KMS-11 (cell line): ENCODE data around the gene GREB1L.
A peak's percentile ranks its signal among the peaks of the same experiment; 100 is the strongest.

Source experiments
- H2AFZ ChIP-seq: fragments of 200-600 bp; sonication (generic); 2 replicates; pipeline ENCODE4 v1.6.1; 2016; ENCODE audit warnings: antibody characterized with exemption, mixed run types, low read depth
- H3K27ac ChIP-seq: fragments of 200-600 bp; sonication (generic); 2 replicates; pipeline ENCODE4 v1.6.1; 2016; ENCODE audit warnings: mild to moderate bottlenecking, mixed run types
- H3K27me3 ChIP-seq: fragments of 200-600 bp; sonication (generic); 2 replicates; pipeline ENCODE4 v1.6.1; 2017; ENCODE audit warnings: mild to moderate bottlenecking, low read depth, mixed run types, moderate library complexity; ENCODE audit not compliant: insufficient read depth
- H3K36me3 ChIP-seq: fragments of 200-600 bp; sonication (generic); 2 replicates; pipeline ENCODE4 v1.6.1; 2017; ENCODE audit warnings: mild to moderate bottlenecking, mixed run types; ENCODE audit not compliant: insufficient read depth
- H3K4me1 ChIP-seq: fragments of 200-600 bp; sonication (generic); 2 replicates; pipeline ENCODE4 v1.6.1; 2016; ENCODE audit warnings: mild to moderate bottlenecking, low read depth, mixed run types; ENCODE audit not compliant: poor library complexity, severe bottlenecking
- H3K4me2 ChIP-seq: fragments of 200-600 bp; sonication (generic); 2 replicates; pipeline ENCODE4 v1.7.0; 2016; ENCODE audit warnings: mild to moderate bottlenecking, mixed run types
- H3K4me3 ChIP-seq: fragments of 200-600 bp; sonication (generic); IDR thresholded peaks from 2 replicates; pipeline ENCODE4 v1.6.1; 2017; ENCODE audit warnings: low read depth, low read length, mixed read lengths; ENCODE audit not compliant: insufficient read depth
- H3K79me2 ChIP-seq: fragments of 200-600 bp; sonication (generic); 2 replicates; pipeline ENCODE4 v1.6.1; 2016; ENCODE audit warnings: low read depth, mixed run types; ENCODE audit not compliant: insufficient read depth
- H3K9ac ChIP-seq: fragments of 200-600 bp; sonication (generic); 2 replicates; pipeline ENCODE4 v1.6.1; 2016; ENCODE audit warnings: mild to moderate bottlenecking, mixed run types
- H4K20me1 ChIP-seq: fragments of 200-600 bp; sonication (generic); 2 replicates; pipeline ENCODE4 v1.6.1; 2016; ENCODE audit warnings: mild to moderate bottlenecking, mixed run types; ENCODE audit not compliant: insufficient read depth
- CTCF ChIP-seq: fragments of 200-600 bp; sonication (generic); conservative IDR thresholded peaks from 2 replicates; pipeline ENCODE4 v1.6.1; 2017; ENCODE audit warnings: low read depth, mild to moderate bottlenecking, antibody characterized with exemption, low read length, moderate library complexity, mixed read lengths

Gene GREB1L

GRCh38 chr18:21489119-21489750 lies 247.2 kb downstream of the GREB1L start:
- no peaks in the 10 kb centered on the region for H3K27me3 ChIP-seq
- no peak overlapping the region for H3K9ac ChIP-seq
- H3K79me2 ChIP-seq, result no peaks in the 10 kb centered on the region
- H3K4me1 ChIP-seq, result peaks cover 9% of the 10 kb centered on the region
- no peak overlapping the region for H3K4me2 ChIP-seq
- H3K27ac ChIP-seq, result no peak overlapping the region
- no peaks in the 10 kb centered on the region for H3K36me3 ChIP-seq
- H4K20me1 ChIP-seq, result no peaks in the 10 kb centered on the region
- H3K4me3 ChIP-seq, result no peak overlapping the region
- H2AFZ ChIP-seq, result no peak overlapping the region
- peak; percentile 80 for TF ChIP-seq CTCF

- Histone ChIP-seq H3K4me1 (peaks cover 6% of the 10 kb centered on the region), H3K9ac (no peak overlapping the region), H3K27ac (no peak overlapping the region), H3K36me3 (no peaks in the 10 kb centered on the region), H3K4me3 (no peak overlapping the region), H4K20me1 (no peaks in the 10 kb centered on the region), H3K4me2 (no peak overlapping the region), H3K27me3 (no peaks in the 10 kb centered on the region), H2AFZ (no peak overlapping the region), H3K79me2 (no peaks in the 10 kb centered on the region)
- TF ChIP-seq CTCF, result no peak
These were observed 248.0 kb downstream of the GREB1L start for GRCh38 chr18:21489919-21490495.

- Histone ChIP-seq H2AFZ (no peak overlapping the region), H3K4me3 (no peak overlapping the region)
These were observed 248.7 kb downstream of the GREB1L start for GRCh38 chr18:21490748-21491147.

GRCh38 chr18:21496277-21496835 lies 254.3 kb downstream of the GREB1L start:
- H3K4me2 ChIP-seq, result no peak overlapping the region
- no peak overlapping the region for H2AFZ ChIP-seq
- no peaks in the 10 kb centered on the region for H3K27me3 ChIP-seq
- no peak for TF ChIP-seq CTCF
- H4K20me1 ChIP-seq, result no peaks in the 10 kb centered on the region
- no peaks in the 10 kb centered on the region for H3K36me3 ChIP-seq
- no peaks in the 10 kb centered on the region for H3K4me1 ChIP-seq
- H3K4me3 ChIP-seq, result no peak overlapping the region
- no peaks in the 10 kb centered on the region for H3K79me2 ChIP-seq
- H3K9ac ChIP-seq, result no peak overlapping the region
- H3K27ac ChIP-seq, result no peak overlapping the region

More at GRCh38 chr18:21490748-21491147, 248.7 kb downstream of the GREB1L start:
- Histone ChIP-seq H4K20me1 (no peaks in the 10 kb centered on the region), H3K79me2 (no peaks in the 10 kb centered on the region), H3K36me3 (no peaks in the 10 kb centered on the region), H3K4me2 (no peak overlapping the region), H3K4me1 (no peaks in the 10 kb centered on the region), H3K9ac (no peak overlapping the region), H3K27me3 (no peaks in the 10 kb centered on the region), H3K27ac (no peak overlapping the region)
- TF ChIP-seq CTCF, result no peak
